Transverse colon (tissue), 4 donors: ENCODE measurements around the gene NECAB2. TPM values are rescaled to one million over a fixed set of nuclear protein-coding genes. Genes with fewer than 3 reads are reported as not detected.

Source experiments
- DNase-seq: peaks from one replicate; pipeline ENCODE4 v3.0.0-alpha.2; 2019
- H3K27ac ChIP-seq, 4 donors: fragments of 200-600 bp; sonication (generic); 2 replicates each; pipeline ENCODE4 v1.5.1; 2016 to 2018; ENCODE audit warnings: inconsistent platforms in 4 of 4
- H3K27me3 ChIP-seq: fragments of 200-600 bp; sonication (generic); 2 replicates; pipeline ENCODE4 v1.5.1; 2017; ENCODE audit warnings: inconsistent platforms
- H3K36me3 ChIP-seq, 4 donors: fragments of 200-600 bp; sonication (generic); 2 replicates each; pipeline ENCODE4 v1.5.1; 2017 to 2019; ENCODE audit warnings: inconsistent platforms in 4 of 4
- H3K4me1 ChIP-seq, 4 donors: fragments of 200-600 bp; sonication (generic); 2 replicates each; pipeline ENCODE4 v1.5.1; 2017 to 2020; ENCODE audit warnings: inconsistent platforms in 4 of 4
- H3K4me3 ChIP-seq, 4 donors: fragments of 200-600 bp; sonication (generic); 1 replicate in 1 of 4; 2 replicates in 3 of 4; pipeline versions ENCODE4 v1.5.1 to v1.6.1; 2017 to 2019; ENCODE audit warnings: inconsistent platforms in 4 of 4
- H3K9me3 ChIP-seq, 2 donors: fragments of 200-600 bp; sonication (generic); 2 replicates each; pipeline ENCODE4 v1.5.1; 2017 to 2019; ENCODE audit warnings: inconsistent platforms in 2 of 2
- EP300 ChIP-seq: sonication (generic); formaldehyde crosslinking; IDR thresholded peaks from one replicate; pipeline ENCODE4 v1.6.1; 2017; ENCODE audit warnings: antibody characterized with exemption, low read depth
- POLR2A ChIP-seq: fragments of 450-650 bp; IDR thresholded peaks from one replicate; pipeline ENCODE4 v1.6.1; 2016; ENCODE audit warnings: antibody characterized with exemption, mild to moderate bottlenecking, moderate library complexity
- POLR2AphosphoS5 ChIP-seq, 3 donors: sonication (generic); formaldehyde crosslinking; IDR thresholded peaks; one replicate each; pipeline ENCODE4 v1.6.1; 2016; ENCODE audit warnings: antibody characterized with exemption in 3 of 3
- WGBS, 2 donors: methylation state at CpG; one replicate each; pipeline ENCODE4 v1.1.5; 2018; ENCODE audit warnings: low coverage in 1 of 2; 5-methylcytosine and 5-hydroxymethylcytosine counted together
- in situ Hi-C, 4 donors: fragments of 200-750 bp; cut with MboI; loops; one replicate each; pipeline versions ENCODE4 v1.15.0 to v1.15.1; 2017; ENCODE audit warnings: low sequenced_read_pairs in 3 of 4, low pct_ligation_motif_present in 1 of 4, low pct_unique_long_range_greater_than_20kb in 1 of 4
- intact Hi-C: fragments of 100-400 bp; cut with DNase I; formaldehyde crosslinking; loops from one replicate; pipeline ENCODE4 v1.15.1; 2023; ENCODE audit warnings: low total_unique reads
- total RNA-seq, 4 donors: library from RNA; depleted of rRNA; stranded (reverse); fragments of >200 nt; gene quantifications; one replicate each; pipeline ENCODE4 v1.1.0, GENCODE V29; 2016
- TF ChIP-seq, protein P1 (sequence below), 5 experiments: fragments of 200-600 bp in 3 of 5; fragments of 450-650 bp in 2 of 5; sonication (generic) in 3 of 5; IDR thresholded peaks; 1 replicate in 2 of 5; 2 replicates in 3 of 5; pipeline ENCODE4 v1.5.1; 2016 to 2017; ENCODE audit warnings: antibody characterized with exemption in 5 of 5, inconsistent platforms in 3 of 5, mild to moderate bottlenecking in 2 of 5, moderate library complexity in 1 of 5

NECAB2 gene
- total RNA-seq, result under 1 TPM in 1 of 4 donors, not detected in 3; 0.41 TPM

DNA sequence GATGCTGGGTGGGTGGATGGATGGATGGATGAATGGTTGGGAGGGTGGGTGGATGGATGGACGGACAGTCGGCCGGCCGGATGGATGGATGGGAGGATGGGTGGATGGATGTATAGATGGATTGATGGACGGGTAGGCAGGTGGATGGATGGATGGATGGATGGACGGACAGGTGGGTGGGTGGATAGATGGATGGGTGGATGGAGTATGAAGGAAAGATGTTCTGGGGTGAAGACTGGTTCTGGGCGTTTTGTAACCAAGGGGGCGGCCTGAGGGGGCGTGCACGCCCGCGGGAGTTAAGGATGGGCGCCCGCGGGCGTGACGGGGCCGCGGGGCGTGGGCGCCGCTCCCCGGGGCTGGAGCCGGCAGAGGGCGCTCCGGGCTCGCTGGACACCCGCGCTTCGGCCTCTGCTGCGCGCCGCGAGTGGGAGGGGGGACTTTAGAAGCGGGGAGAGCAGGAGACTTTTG lies at the start of gene NECAB2:
NECAB2 (plus strand) TSS at position 407 of the 468 bp plus-strand sequence. CDS start 405 bp downstream, outside the sequence.
- no peak within 1 kb of the TSS for H3K27ac ChIP-seq
- intact Hi-C loops, result no loop called here
- peaks cover 16% of the 10 kb centered on the region for H3K27me3 ChIP-seq
- DNase-seq, result no peak
- H3K36me3 ChIP-seq, result no peaks in the 10 kb centered on the region
- no peaks in the 10 kb centered on the region for H3K9me3 ChIP-seq
- H3K4me1 ChIP-seq, result no peaks in the 10 kb centered on the region
- 14 to 62% methylated on average over 6 to 23 of the region's 35 CpGs for WGBS, 2 donors
- in situ Hi-C loops, result loop anchor here in 3 of 4 donors (25.0 kb wide), 3 partner anchors 94 to 519 kb away; partner anchors contain the start of genes ADAD2 (in 1 of the 3) and TAF1C (in 1 of the 3)
- TF ChIP-seq, protein P1, sequence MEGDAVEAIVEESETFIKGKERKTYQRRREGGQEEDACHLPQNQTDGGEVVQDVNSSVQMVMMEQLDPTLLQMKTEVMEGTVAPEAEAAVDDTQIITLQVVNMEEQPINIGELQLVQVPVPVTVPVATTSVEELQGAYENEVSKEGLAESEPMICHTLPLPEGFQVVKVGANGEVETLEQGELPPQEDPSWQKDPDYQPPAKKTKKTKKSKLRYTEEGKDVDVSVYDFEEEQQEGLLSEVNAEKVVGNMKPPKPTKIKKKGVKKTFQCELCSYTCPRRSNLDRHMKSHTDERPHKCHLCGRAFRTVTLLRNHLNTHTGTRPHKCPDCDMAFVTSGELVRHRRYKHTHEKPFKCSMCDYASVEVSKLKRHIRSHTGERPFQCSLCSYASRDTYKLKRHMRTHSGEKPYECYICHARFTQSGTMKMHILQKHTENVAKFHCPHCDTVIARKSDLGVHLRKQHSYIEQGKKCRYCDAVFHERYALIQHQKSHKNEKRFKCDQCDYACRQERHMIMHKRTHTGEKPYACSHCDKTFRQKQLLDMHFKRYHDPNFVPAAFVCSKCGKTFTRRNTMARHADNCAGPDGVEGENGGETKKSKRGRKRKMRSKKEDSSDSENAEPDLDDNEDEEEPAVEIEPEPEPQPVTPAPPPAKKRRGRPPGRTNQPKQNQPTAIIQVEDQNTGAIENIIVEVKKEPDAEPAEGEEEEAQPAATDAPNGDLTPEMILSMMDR (IDR thresholded peaks at IDR 0.05), result peak in 4 of 5 experiments; percentile 32 to 66 (median 49)
- TF ChIP-seq POLR2AphosphoS5 (IDR thresholded peaks at IDR 0.05), result no peak
- H3K4me3 ChIP-seq, result peak within 1 kb of the TSS in 2 of 4 donors; percentile 29 to 47

DNA sequence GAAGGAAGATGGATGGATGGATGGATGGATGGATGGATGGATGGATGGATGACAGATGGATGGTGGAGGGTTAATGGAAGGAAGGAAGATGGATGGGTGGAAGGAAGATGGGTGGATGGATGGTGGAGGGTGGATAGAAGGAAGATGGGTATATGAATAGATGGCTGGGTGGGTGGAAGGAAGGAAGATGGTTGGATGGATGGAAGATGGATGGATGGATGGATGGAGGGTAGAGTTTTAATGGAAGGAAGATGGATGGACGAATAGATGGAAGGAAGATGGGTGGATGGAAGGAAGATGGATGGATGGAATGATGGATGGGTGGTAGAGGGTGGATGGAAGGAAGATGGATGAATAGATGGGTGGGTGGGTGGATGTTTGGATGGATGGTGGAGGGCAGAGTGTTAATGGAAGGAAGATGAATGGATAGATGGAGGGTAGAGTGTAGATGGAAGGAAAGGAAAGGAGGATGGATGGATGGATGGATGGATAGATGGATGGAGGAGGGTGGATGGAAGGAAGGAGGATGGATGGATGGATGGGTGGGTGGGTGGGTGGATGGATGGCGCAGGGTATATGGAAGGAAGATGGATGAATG lies 47.1 kb upstream of the NECAB2 start:
- no peak overlapping the region for H3K4me3 ChIP-seq
- no peaks in the 10 kb centered on the region for H3K4me1 ChIP-seq
- no peaks in the 10 kb centered on the region for H3K27me3 ChIP-seq
- intact Hi-C loops (loop anchor here (10.0 kb wide), 1 partner anchor 564 kb away; no protein-coding TSS in a partner anchor), in situ Hi-C loops (no loop called here)
- H3K9me3 ChIP-seq, result no peaks in the 10 kb centered on the region
- peaks cover 0 to 20% (median 4%) of the 10 kb centered on the region in 4 donors for H3K36me3 ChIP-seq
- DNase-seq, result no peak
- no peak for TF ChIP-seq POLR2AphosphoS5 (IDR thresholded peaks at IDR 0.05)
- TF ChIP-seq, protein P1 (IDR thresholded peaks at IDR 0.05), result no peak
- no peak for TF ChIP-seq POLR2A
- no peak for TF ChIP-seq EP300
- WGBS, 2 donors, result 87 to 92% methylated on average over 2 of the region's 2 CpGs
- no peak overlapping the region for H3K27ac ChIP-seq

DNA sequence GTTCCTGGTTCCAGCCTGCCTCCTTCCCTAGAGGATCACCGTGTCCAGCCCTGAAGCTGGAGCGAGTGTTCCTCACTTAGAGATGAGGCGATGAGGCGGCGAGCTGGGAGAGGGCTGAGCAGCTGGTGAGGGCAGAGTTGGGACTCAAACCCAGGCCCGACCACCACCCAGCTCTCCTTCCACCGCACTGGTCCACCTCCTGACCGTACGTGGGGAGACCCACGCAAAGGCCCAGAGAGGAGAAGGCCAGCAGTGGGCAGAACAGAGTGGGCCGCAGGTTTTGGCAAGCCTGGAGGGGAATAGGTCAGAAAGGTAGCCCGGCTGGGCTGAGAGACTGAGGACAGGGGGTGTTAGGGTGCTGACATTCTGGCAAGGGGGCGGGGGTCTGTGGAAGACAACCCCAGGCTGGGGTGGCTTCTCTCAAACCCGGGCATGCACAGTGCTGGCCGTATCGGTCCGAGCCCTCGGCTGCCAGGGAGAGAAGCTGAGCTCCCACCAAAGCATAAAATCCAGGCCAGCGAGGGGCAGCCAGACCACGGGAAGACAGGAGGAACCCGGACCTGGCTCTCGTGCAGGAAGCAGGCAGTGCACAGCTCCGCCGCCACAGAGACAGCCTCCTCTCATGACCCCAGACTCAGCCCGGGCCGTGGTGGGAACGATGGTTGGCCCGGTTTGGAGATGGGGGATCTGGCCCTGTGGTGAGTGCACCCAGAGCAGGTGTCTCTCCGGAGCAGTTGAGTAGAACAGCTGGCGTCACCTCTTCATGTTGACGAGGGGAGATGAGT lies 44.3 kb upstream of the NECAB2 start:
- Histone ChIP-seq H3K27me3 (no peaks in the 10 kb centered on the region), H3K4me1 (peaks cover 4 to 6% (median 6%) of the 10 kb centered on the region in 4 donors), H3K27ac (no peak overlapping the region), H3K9me3 (no peaks in the 10 kb centered on the region), H3K36me3 (peaks cover 0 to 11% (median 3%) of the 10 kb centered on the region in 4 donors), H3K4me3 (no peak overlapping the region)
- in situ Hi-C loops (no loop called here), intact Hi-C loops (loop anchor here (10.0 kb wide), 1 partner anchor 561 kb away; no protein-coding TSS in a partner anchor)
- DNase-seq, result no peak
- TF ChIP-seq POLR2A (no peak), POLR2AphosphoS5 (IDR thresholded peaks at IDR 0.05) (no peak), EP300 (no peak)
- TF ChIP-seq, protein P1 (IDR thresholded peaks at IDR 0.05), result no peak
- WGBS, 2 donors, result 71 to 91% methylated on average over 4 to 31 of the region's 31 CpGs

DNA sequence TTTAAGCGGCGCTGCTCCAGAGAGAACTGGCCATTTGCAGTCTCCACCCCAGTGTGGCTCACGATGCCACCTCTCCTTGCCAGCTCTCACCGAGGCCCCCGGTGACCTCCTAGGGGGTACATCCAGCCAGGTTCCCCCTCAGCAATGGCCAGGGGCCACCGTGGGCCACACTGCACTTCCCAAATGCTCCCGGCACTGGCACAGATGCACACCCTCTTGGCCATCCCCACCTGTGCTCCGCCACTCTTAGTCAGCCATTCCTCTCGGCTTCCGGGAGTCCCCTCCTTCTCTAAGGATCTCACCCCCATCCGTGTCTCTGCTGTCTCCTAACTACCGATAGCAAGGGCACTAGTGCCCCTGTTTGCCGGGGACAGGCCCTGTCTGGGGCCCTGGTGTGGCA lies 43.4 kb upstream of the NECAB2 start:
- in situ Hi-C loops, result no loop called here
- WGBS, 2 donors, result 85 to 89% methylated on average over 4 to 13 of the region's 13 CpGs
- H3K4me1 ChIP-seq, result peaks cover 4 to 6% (median 6%) of the 10 kb centered on the region in 4 donors
- no peak for DNase-seq
- H3K36me3 ChIP-seq, result peaks cover 0 to 3% (median 0%) of the 10 kb centered on the region in 4 donors
- no peak for TF ChIP-seq EP300
- no peak for TF ChIP-seq POLR2A
- TF ChIP-seq POLR2AphosphoS5 (IDR thresholded peaks at IDR 0.05), result no peak
- TF ChIP-seq, protein P1 (IDR thresholded peaks at IDR 0.05), result no peak
- intact Hi-C loops, result loop anchor here (10.0 kb wide), 1 partner anchor 560 kb away; no protein-coding TSS in a partner anchor
- H3K27me3 ChIP-seq, result no peaks in the 10 kb centered on the region
- H3K27ac ChIP-seq, result no peak overlapping the region
- H3K4me3 ChIP-seq, result no peak overlapping the region
- H3K9me3 ChIP-seq, result no peaks in the 10 kb centered on the region
